HG02588 (cell line): ENCODE results near the gene MAPT.
"Not testable (repeated sequence)": the region's sequence is repeated elsewhere in the genome, so short reads cannot be mapped to it uniquely, and the experiment has no call there.

Experiments
- ATAC-seq: cut with Tn5 transposase; IDR thresholded peaks from one replicate; pipeline ENCODE4 v1.9.1; 2021; ENCODE audit warnings: mild to moderate bottlenecking, moderate library complexity; ENCODE audit not compliant: unreplicated experiment

Gene MAPT

DNA sequence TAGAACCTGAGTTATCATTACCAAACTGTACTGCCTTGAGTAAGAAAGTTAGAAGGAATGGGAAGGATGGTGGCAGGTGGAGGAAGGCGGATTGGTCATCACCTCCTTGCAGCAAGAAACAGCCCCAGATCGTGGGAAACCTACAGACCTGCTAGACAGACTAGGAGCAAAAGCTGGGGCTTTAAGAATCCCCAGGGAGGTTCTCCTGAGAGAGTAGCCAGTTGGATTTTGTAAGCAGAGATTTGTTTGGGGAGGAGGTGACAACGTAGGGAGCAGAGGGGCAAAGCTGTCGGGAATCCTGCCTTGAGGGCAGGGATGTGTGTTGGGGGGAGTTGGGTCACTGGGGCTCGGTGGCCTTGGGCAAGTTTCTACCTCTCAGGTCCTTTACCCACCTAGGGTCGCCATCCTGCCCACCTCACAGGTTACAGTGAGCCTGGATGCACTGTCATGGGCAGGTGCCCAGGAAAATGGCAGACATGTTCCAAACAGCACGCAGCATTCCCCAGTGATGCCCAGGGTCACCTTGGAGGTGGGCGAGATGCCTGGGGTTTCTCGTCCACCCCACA lies 55.5 kb downstream of the MAPT start:
- no peak for ATAC-seq

DNA sequence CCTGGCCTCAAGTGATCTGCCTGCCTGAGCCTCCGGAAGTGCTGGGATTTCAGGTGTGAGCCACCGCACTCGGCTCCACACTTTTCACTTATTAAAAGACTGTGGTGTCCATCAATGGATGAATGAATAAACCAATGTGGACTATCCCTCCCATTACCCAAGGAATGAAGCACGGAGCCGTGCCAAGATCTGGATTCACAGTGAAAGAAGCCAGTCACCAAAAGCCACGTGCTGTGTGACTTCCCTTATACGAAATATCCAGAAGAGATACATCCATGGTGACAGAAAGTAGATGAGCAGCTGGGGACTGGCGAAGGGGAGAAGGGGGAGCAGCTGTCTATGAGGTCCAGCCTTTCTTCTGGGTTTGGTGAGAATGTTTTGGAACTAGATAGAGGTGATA lies 56.5 kb downstream of the MAPT start:
- no peak for ATAC-seq

DNA sequence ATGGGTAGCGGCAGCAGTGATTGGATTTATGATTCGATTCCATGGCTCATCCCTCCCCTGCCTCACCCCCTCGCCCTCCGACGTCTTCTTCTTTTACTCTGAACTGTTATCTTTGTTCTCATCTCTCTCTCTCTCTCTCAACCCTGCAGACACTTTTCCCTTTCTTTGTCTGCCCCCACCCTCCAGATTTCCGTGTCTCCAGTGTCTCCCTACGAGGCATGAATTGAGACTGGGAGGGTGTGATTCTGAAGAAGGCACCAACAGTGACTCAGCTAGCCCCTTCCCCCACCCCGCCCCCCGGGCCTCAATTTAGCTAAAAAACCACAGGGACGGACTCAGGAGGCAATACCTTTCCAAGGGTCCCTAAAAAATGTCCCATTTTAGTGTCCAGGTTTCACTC lies 57.0 kb downstream of the MAPT start:
- ATAC-seq = no peak

DNA sequence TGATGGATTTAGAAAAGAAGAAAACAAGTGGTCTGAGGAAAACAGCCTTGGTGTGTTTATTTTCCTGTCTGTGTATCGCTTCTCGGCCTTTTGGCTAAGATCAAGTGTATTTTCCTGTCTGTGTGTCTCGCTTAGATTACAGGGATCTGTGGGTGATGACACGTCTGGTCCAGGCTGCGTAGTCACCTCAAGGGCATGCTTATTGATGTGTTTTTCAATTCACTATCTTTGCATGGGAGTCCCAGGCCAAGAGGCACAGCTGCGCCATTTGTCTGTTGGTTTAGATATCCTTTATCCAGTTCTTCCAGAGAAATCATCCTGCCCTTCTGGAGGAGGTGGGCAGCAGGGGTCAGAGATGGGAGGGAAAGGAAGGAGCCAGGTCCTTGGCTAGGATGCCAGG lies 57.6 kb downstream of the MAPT start:
- ATAC-seq = no peak

DNA sequence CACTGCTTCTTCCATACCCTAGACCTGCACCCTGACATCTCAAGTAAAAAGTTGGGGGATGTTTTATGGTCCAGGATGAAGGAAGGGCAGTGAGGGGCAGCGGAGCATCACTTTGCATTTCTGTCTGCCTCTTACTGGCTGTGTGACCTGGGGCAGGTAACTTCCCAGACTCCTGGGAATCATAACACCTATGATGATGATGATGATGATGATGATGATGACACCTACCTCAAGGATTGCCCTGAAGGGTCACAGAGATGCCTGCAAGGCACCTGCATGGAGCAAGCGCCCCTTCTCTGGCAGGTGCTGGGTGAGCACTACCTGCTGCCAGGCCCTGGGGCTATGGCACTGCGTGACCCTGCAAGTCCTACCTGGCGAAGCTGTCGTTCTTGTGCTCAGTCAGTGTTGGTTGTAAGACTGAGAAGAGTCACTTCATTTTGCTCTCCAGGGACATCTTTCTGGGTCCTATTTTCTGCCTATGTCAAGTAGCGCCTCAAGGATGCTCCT lies 58.5 kb downstream of the MAPT start:
- no peak for ATAC-seq

DNA sequence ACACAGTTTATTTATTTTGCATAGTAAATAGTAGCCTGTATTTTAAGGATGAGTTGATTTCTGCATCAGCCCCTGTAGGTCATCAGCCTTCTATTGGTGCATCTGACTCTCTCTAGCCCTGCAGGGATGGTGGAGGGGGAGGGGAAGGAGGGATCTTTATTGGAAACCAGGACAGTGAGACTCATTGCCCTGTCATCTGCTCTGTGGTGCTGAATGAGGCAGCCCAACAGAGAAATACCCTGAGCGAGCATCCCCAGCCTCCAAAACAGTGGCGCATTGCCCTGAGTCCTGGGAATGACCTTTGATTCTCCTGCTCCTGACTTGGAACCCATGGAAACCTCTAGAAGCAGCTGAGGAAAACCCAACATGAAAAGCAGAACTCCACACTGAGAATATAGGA lies 59.2 kb downstream of the MAPT start:
- no peak for ATAC-seq

DNA sequence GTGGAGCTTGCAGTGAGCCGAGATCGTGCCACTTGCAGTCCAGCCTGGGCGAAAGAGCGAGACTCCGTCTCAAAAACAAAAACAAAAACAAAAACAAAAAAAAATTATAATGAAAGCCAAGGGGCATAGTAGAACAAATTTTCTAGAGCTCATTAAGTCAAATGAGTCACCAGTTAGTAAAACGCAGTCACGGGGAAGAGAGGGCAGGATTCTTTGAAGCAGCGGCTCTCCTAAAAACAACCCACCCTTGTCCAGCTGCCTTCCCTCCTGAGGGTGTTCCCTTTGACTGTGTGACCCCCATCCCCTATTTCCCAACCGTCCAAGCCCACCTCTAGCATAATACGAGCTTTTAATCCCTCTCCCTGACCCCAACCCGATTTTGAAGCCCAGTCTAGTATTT lies 60.6 kb downstream of the MAPT start:
- no peak for ATAC-seq

DNA sequence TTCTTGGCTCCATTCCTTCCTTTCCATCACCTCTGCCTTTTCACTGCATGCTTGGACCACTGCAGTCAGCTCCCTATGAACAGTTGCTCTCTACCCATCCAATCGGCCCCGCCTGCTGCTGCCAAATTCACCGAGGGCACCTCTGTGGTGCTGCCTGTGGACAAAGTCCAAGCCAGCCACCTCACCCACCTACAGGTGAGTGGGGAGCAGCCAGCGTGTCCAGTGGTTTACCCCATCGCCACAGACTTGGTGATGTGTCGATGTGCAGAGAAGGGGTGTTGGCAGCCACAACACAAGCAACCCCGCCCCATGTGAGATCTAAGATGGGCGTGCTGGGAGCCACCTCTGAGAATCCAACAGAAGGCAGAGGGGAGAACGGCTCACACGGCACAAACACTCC lies 61.0 kb downstream of the MAPT start:
- ATAC-seq = no peak

DNA sequence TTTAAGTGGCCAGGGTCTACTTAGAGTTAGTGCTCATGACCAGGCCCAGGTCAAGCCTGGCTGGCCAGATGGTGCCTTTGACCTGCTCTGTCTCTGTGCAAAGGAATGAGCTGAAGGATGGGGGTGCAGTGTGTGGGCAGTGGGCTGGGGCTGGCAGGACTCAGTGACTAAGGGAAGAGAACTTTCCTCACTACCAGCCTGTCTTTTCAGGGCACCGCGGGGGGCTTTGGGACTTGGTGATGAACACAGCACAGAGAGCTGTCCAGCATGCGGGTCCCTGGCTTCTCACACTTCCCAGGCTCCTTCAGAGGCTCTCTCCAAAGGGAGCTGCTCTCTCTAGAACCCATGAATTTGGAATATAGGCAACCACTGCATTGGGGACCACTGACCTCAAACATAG lies 61.7 kb downstream of the MAPT start:
- no peak for ATAC-seq

DNA sequence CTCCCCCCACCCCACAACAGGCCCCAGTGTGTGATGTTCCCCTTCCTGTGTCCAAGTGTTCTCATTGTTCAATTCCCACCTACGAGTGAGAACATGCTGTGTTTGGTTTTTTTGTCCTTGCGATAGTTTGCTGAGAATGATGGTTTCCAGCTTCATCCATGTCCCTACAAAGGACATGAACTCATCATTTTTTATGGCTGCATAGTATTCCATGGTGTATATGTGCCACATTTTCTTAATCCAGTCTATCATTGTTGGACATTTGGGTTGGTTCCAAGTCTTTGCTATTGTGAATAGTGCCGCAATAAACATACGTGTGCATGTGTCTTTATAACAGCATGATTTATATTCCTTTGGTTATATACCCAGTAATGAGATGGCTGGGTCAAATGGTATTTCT lies 62.4 kb downstream of the MAPT start:
- not testable (repeated sequence) for ATAC-seq

DNA sequence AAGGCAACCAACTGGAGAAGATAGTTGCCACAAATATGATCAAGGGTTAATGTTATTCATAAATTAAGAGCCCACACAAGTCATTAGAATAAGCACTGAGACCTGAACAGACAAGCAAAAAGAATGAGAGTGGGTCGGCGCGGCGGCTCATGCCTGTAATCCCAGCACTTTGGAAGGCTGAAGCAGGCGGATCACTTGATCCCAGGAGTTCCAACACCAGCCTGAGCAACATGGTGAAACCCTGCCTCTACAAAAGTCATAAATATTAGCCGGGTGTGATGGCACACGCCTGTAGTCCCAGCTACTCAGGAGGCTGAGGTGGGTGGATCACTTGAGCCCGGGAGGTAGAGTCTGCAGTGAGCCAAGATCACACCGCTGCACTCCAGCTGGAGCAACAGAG lies 64.0 kb downstream of the MAPT start:
- ATAC-seq = no peak

DNA sequence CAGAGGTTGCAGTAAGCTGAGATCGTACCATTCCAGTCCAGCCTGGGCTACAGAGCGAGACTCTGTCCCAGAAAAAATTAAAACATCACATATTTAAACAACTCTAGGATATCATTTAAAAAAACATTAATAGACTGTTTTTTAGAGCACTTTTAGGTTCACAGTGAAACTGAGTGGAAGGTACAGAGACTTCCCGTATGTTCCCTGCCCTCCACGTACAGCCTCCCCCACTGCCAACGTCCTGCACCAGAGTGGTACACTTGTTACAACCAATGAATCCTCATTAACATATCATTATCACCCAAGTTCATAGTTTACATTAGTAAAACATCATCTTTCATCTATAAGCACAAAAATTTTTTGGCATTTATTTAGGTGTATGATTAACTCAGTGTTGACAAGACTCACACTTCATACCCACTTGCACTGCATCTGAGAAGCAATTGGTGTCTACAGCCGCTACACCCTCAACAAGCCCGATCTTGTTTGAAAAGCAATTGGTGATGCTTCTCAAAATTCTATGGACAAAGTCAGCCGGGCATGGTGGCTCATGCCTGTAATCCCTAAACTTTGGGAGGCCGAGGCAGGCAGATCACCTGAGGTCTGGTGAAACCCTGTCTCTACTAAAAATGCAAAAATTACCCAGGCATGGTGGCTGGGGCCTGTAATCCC lies 64.8 kb downstream of the MAPT start:
- ATAC-seq = no peak

DNA sequence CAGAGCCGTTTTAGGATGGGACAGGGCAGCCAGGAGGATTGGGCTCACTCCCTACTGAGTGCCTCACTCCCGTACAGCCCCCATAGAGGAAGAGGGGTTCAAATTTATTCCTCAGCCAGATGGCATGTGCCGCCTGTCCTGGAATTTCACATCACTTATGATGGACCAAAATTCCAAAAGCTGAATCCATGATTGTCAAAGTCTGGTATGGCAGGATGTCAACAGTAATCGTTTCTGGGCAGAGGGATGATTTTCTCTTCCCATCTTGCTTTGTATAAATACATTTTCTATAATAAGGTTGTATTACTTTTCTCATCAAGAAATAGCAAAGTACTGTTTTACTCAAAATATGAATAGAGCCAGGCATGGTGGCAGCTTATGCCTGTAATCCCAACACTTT lies 66.0 kb downstream of the MAPT start:
- no peak for ATAC-seq

DNA sequence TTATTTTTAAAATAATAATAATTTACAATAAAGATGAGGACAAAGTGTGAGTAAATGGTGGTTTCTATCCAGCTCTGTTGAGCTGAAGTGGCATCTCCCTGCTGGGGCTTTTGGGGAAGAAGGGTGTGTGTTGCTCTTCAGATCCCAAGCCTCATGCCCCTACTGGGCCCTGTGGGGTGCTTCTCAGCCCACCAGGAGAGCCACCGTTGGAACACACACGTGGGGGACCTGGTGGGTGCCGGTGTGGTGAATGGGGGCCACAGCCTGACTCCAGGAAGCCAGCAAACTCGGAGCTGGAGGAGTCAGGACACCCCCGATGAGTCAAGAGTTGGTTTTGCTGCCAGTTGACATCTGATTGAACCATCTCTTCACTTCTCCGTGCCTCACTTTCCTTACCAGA lies 66.9 kb downstream of the MAPT start:
- no peak for ATAC-seq

DNA sequence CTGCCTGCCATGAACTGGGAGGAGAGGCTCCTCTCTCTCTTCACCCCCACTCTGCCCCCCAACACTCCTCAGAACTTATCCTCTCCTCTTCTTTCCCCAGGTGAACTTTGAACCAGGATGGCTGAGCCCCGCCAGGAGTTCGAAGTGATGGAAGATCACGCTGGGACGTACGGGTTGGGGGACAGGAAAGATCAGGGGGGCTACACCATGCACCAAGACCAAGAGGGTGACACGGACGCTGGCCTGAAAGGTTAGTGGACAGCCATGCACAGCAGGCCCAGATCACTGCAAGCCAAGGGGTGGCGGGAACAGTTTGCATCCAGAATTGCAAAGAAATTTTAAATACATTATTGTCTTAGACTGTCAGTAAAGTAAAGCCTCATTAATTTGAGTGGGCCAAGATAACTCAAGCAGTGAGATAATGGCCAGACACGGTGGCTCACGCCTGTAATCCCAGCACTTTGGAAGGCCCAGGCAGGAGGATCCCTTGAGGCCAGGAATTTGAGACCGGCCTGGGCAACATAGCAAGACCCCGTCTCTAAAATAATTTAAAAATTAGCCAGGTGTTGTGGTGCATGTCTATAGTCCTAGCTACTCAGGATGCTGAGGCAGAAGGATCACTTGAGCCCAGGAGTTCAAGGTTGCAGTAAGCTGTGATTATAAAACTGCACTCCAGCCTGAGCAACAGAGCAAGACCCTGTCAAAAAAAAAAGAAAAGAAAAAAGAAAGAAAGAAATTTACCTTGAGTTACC lies 68.0 kb downstream of the MAPT start:
- no peak for ATAC-seq

DNA sequence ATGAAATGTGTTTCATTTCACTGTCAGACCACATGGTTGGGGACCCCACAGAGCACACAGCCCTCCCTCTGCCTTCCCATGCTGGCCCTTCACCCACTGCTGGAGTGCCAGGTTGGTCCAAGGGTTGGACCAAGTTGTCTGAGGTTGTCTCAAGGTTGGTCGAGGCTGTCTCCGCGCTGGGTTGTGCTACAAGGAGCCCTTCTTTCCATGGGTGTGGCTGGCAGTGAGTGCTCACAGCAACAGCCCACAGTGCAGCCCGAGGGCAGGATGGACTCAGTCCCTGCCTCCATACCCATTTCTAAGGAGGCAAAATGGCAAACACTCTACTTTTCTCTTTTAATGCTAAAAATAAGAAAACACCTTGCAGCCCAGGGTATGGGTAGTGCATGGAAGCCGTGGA lies 68.9 kb downstream of the MAPT start:
- ATAC-seq = no peak

DNA sequence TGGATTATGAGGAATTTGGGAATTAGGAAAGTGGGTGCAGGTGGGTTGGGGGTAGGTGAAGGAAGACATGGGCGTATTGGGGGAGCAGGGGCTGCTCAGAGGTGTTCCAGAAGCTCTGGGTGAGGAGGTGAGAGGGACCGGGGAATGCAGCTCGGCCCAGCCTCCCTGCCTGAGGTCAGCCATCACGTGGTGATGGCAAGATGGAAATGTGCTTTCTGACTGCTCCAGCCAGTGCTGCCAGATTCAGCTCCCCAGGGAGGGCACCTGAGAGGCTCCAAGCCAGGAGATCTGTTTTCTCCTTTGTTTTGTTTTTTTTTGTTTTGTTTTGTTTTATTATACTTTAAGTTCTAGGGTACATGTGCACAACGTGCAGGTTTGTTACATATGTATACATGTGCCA lies 69.5 kb downstream of the MAPT start:
- no peak for ATAC-seq

DNA sequence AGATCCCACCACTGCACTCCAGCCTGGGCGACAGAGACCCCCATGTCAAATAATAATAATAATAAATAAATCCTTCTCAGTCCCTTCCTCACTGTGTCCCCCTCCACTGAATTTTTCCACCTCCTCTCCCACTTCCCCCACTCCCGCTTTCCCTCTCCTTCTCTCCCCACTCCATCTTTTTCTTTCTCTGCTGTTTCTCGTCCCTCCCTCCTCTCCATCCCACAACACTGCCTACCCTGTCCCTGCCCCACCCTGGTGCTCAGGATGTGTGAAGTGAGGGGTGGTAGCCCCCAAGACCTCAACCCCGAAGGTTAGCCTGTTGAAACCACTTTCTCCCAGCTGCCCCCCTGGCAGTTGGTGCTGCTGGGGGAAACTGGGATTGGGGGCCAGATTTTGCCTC lies 70.3 kb downstream of the MAPT start:
- no peak for ATAC-seq

DNA sequence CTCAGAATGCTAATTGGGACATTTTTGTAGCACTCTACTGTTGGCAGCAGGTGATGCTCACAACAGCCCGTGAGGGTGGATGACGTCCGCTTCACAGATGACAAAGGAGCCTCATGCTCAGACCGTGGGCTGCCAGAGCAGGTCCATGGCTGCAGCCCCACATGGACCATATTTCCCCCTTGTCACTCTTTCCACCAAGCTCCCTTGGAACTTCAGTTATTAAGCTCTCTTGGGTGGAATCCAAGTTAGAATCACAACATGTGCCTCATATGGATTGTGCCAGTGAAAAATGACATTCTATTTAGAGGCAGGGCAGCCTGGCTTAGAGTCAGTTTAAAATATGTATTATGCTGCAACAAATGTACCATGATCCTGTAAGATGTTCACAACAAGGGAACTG lies 71.5 kb downstream of the MAPT start:
- no peak for ATAC-seq

DNA sequence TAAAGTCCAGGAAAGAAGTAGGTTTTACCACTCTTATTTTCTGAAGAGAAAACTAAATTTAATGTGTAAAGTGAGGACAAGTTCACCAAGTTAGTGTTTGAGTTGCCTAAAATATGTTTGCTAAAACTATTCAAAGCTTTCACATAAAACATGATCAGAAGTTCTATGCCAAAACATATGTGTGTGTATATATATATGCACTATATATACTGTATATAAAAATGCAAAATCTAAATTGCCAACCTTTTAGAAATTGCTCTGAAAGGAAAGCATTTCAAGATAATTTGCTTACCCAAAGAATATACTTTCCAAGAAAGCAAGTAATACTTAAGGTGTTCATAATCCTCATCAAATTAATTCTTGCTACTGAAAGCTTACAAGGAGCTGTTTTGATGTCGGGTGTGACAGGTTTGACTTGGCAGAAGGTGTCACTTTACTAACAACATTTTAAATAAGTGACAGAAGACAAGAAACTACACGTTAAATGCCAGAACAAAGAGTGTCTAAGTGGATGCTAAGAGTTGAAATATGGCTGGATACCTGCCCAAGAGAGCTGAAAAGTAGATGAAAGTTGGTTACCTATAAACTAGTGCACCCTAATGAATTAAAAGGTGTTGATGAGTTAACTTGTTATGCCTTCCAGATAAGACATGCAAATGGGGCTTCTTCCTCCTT lies 72.4 kb downstream of the MAPT start:
- no peak for ATAC-seq

DNA sequence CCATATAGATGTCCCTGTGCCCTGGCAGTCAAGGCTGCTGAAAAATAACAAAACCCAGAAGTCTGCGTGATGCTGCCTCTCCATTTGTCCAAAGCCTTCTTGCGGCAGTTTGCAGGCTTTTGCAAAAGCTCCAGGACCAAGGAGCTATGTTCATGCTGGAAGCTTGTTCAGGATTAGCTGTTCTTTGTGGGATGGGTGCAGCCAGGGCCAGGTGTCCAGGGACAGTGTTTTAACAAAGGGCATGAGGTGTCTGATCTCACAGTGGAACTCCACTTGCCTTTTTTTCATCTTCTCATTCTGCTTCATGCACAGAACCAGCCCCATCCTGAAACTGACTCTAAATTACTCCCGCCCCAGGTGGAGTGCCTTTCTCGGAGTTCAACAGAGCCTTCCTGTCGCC lies 73.0 kb downstream of the MAPT start:
- ATAC-seq = no peak

DNA sequence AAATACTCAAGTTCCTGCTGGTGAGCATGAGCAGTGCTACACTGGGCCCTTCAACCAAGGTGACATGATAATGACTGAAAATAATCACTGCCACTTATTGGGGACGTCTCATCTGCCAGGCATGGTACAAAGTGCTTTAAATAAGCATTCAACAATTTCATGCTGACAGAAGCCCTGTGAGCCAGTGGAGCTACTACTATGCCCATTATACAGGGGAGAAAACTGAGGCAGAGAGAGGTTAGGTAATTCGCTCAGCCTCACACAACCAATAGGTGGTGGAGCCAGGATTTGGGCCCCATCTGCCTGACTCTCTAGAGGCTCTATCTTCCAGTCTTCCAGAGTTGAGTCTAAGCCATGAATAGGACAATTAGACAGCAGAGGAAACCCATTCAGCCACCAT lies 74.4 kb downstream of the MAPT start:
- ATAC-seq = no peak
